ENCODE measurements around the gene OR3A3. TPM values are rescaled to one million over a fixed set of nuclear protein-coding genes. Genes with fewer than 3 reads are reported as not detected.
"Not testable (repeated sequence)": the region's sequence is repeated elsewhere in the genome, so short reads cannot be mapped to it uniquely, and the experiment has no call there.

Gene OR3A3
- not detected for total RNA-seq
- long read RNA-seq: 0 reads

GRCh38 chr17:3411070-3411469 is at the start of gene OR3A3:
Gene OR3A3, plus strand, starts transcription at chr17:3411370.
- DNase-seq (no peak), ATAC-seq (no peak)
- intact Hi-C loops (cut with DNase I): no loop called here

GRCh38 chr17:3371167-3371566 is 40.0 kb upstream of the OR3A3 start:
- intact Hi-C loops (cut with DNase I); ATAC-seq; DNase-seq: not testable (repeated sequence)

DNA sequence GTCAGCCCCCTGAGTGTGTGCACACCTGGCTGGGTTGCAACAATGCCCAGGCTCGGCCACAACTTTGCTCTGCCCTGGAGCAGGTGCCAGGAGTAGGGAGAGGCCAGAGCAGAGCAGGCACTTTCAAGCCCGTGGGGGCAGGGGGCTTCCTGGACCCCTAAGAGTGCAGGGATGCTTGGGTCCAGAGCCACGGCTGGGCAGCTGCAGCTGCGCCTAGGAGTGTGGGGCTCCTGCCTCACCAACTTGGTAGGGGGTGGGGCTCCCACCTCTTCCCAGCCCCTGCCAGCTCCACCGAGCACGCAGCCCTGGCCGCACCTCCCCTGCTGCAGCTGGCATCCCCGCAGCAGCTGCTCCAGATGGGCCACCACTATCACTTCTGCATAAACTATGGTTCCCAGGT is 32.8 kb upstream of the OR3A3 start:
- intact Hi-C loops (cut with DNase I): no loop called here
- no peak for DNase-seq
- no peak for ATAC-seq

GRCh38 chr17:3381957-3382356 is 29.2 kb upstream of the OR3A3 start:
- DNase-seq (no peak), ATAC-seq (no peak)
- intact Hi-C loops (cut with DNase I): no loop called here

- no peak for ATAC-seq
- no peak for DNase-seq
- intact Hi-C loops (cut with DNase I): no loop called here
Measured at GRCh38 chr17:3385869-3386816, 25.0 kb upstream of the OR3A3 start, which contains the start of gene OR3A2. Gene OR3A2, minus strand, starts transcription at chr17:3386308.

- ATAC-seq: no peak
Measured at GRCh38 chr17:3389791-3390190, 21.4 kb upstream of the OR3A3 start.

GRCh38 chr17:3397801-3398200 is 13.4 kb upstream of the OR3A3 start:
- intact Hi-C loops (cut with DNase I); ATAC-seq; DNase-seq: not testable (repeated sequence)

More at GRCh38 chr17:3389791-3390190, 21.4 kb upstream of the OR3A3 start:
- intact Hi-C loops (cut with DNase I): no loop called here
- no peak for DNase-seq

DNA sequence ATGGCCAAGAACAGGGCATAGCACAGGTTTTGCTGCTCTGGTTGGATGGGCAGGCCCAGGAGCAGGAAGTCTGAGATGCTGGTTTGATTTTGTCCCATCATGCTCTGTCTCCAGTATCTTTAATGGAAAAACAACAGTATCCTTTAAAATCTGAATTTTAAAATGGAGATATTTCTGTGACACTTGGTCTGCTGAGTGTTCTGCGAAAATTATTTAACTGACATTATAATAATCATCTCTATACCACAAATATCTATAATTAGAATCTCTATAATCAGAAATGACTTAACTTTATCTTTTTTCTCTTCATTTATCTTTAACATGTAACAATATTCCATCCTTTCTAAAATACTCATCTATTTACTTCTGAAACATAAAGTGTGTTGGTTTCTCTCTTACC is 12.9 kb upstream of the OR3A3 start, which contains the start of gene OR1E1:
TSS of gene OR1E1 (minus strand) at position 101 of the 400 bp plus-strand sequence. CDS start at position 101, 0 bp downstream.
- DNase-seq: no peak
- intact Hi-C loops (cut with DNase I): no loop called here
- no peak for ATAC-seq

DNA sequence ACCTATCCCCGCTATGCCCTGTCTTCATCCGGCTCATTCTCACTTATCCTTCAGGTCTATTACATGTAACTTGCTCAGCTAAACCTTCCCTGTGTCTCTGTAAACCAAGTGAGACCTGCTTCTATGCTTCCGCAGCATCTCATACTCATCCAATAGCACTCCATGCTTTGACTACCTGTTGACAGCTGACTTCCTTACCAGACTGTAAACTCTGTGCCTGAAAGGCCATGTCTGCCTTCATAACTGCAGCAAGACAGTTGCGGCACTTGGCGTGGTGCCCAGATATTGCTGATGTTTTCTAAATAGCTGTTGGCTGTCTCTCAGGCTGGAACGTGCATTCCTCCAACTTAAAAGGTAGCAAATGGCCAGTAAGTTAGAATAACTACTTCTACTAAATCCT is 11.1 kb upstream of the OR3A3 start:
- DNase-seq (no peak), ATAC-seq (no peak)
- intact Hi-C loops (cut with DNase I): no loop called here

DNA sequence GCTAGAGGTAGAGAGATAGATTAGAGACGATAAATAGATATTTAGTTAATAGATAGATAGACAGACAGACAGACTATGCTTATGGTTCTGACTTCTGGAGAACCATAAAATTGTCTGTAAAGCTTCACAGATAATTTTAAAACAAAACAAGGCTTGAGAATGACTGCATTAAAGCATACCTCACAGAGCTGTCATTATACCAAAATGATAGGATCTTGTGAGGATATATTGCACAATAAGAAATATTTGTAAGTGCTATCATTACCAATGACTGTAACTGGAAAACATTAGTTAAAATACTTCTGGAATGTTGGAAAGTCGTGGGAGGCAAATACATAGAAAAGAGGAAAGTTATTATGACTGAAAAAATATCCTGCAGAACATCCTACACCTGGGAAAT is 9.4 kb upstream of the OR3A3 start:
- ATAC-seq: no peak
- no peak for DNase-seq
- intact Hi-C loops (cut with DNase I): no loop called here

GRCh38 chr17:3403856-3404255 is 7.3 kb upstream of the OR3A3 start:
- ATAC-seq; DNase-seq; intact Hi-C loops (cut with DNase I): not testable (repeated sequence)

DNA sequence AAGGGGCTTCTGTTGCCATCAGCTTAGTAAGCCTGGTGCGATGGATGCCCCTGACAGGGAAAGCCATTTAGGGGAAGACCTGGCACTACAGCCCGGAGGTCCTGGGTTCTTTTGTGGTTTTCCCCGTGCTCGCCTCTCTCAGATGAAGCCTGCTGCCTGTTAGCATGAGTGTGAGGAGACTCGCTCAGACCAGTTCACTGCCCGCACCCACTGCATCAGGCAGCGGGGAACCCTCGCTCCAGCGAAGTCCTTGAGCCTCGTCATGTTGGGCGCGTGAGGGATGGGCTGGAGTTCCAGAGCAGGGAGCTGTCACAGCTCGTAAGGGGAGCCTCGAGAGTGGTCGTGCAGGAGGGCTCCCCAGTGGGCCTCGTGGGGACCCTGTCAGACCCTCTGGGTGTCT is 1.0 kb downstream of the OR3A3 start:
- intact Hi-C loops (cut with DNase I); ATAC-seq; DNase-seq: not testable (repeated sequence)

DNA sequence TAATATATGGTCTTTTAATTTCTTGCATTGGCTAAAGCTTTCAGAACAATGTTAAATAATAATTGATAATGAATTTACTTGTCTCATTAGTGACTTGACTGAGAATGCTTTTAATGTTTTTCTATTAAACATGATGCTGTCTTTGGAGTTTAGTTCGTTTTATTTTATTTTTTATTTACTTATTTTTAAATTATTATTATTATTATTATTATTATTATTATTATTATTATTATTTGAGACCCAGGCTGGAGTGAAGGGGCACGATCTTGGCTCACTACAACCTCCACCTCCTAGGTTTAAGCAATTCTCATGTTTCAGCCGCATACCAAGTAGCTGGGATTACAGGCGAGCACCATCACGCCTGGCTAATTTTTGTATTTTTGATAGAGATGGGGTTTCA is 4.4 kb downstream of the OR3A3 start:
- ATAC-seq: no peak
- intact Hi-C loops (cut with DNase I): no loop called here
- DNase-seq: no peak

GRCh38 chr17:3418222-3418621 is 7.1 kb downstream of the OR3A3 start:
- intact Hi-C loops (cut with DNase I): no loop called here
- DNase-seq (no peak), ATAC-seq (no peak)

- ATAC-seq; intact Hi-C loops (cut with DNase I); DNase-seq: not testable (repeated sequence)
Measured at GRCh38 chr17:3433215-3433614, 22.0 kb downstream of the OR3A3 start.

DNA sequence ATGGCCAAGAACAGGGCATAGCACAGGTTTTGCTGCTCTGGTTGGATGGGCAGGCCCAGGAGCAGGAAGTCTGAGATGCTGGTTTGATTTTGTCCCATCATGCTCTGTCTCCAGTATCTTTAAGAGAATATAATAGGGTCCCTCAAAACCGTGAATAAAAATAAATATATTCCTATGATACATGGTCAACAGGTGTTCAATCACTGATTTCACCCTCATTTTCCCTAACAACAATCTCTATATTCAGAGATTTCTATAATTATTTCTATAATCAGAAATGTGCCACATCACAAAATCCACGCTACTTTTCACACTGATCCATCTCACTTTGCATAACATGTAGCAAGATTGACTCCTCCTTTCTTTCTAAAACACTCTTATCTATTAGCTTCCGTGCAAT is 22.6 kb downstream of the OR3A3 start, which contains the start of gene OR1E2:
TSS of gene OR1E2 (minus strand) at position 101 of the 400 bp plus-strand sequence. CDS start at position 101, 0 bp downstream.
- DNase-seq (no peak), ATAC-seq (no peak)
- intact Hi-C loops (cut with DNase I): no loop called here

DNA sequence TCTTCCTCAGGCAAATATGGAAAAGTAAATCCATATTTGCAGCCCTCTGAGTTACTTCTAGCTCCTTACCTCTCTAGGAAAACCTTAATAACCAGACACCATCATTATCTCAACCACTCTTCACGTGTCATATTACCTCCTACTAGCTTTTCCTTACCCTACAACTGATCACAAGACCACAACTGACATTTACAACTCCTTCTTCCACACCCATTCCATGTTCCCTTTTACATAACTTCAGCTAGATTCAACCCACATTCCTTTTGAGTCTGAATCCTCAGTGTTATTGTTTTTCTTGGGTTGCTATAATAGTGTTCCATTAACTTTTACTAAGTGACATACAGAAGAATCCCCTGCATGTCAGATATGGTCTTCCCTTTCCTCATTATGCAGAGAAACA is 27.2 kb downstream of the OR3A3 start:
- intact Hi-C loops (cut with DNase I): no loop called here
- ATAC-seq: no peak
- no peak for DNase-seq

GRCh38 chr17:3440451-3440850 is 29.3 kb downstream of the OR3A3 start:
- no peak for DNase-seq
- ATAC-seq: no peak
- intact Hi-C loops (cut with DNase I): no loop called here

DNA sequence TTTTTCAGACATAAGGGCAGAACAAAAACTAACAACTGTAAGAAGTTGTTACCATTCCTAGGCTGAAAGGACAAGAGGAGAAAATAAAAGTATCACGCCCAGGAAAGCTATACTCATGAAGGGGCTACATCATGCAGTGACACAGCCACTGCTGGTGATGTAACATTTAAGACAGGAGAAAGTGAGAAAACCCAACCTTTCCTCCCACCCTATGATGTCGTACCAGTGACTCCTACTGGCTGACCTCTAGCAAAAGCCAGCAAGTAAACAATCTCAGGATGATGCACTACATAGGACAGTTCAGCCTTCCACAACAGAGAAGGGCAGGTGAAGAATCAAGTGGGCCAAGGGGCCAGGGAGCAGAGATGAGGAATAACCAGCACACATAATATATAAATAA is 36.5 kb downstream of the OR3A3 start:
- intact Hi-C loops (cut with DNase I): no loop called here
- ATAC-seq (no peak), DNase-seq (no peak)

GRCh38 chr17:3448059-3448665 is 37.0 kb downstream of the OR3A3 start:
- ATAC-seq (no peak), DNase-seq (no peak)
- intact Hi-C loops (cut with DNase I): no loop called here
